HG03135 (cell line): ENCODE results near the gene ASPM.
"Not testable (repeated sequence)": the region's sequence is repeated elsewhere in the genome, so short reads cannot be mapped to it uniquely, and the experiment has no call there.

ENCODE experiments used
- ATAC-seq: cut with Tn5 transposase; IDR thresholded peaks from one replicate; pipeline ENCODE4 v1.9.1; 2021; ENCODE audit warnings: mild to moderate bottlenecking, moderate library complexity; ENCODE audit not compliant: unreplicated experiment

ASPM gene

DNA sequence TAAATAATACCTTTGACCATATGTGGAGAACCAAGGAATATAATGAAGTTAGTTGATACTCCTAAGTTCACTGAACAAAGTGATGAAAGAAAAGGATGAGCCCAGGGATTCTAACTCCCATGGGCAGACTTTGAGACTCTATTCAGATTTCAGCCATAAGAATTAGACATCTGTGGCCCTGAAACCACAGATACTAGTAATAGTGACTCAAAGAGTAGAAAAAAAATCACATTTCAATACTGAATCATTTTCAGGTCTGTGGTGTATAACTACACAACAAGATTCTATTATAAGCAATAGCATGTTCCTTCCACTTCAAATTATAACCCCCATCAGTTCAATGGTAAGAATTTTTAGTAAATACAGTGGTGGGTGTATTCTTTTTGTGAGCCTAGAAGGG, 63.0 kb downstream of the ASPM start:
- no peak for ATAC-seq

DNA sequence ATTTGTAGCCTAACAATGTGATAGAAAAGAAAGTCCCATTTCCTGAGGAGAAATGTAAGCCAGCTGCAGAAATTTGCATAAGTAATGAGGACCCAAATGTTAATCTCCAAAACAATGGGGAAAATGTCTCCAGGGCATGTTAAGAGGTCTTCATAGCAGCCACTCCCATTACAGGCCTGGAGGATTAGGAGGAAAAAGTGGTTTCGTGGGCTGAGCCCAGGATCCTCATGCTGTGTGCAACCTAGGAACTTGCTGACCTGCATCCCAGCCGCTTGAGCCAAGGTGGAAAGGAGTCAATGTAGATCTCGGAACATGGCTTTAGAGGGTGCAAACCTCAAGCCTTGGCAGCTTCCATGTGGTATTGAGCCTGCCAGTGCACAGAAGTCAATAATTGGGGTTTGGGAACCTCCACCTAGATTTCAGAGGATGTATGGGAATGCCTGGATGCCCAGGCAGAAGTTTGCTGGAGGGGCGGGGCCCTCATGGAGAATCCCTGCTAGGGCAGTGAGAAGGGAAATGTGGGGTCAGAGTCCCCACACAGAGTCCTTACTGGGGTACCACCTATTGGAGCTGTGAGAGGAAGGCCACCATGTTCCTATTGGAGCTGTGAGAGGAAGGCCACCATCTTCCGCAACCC, 65.2 kb downstream of the ASPM start:
- no peak for ATAC-seq

DNA sequence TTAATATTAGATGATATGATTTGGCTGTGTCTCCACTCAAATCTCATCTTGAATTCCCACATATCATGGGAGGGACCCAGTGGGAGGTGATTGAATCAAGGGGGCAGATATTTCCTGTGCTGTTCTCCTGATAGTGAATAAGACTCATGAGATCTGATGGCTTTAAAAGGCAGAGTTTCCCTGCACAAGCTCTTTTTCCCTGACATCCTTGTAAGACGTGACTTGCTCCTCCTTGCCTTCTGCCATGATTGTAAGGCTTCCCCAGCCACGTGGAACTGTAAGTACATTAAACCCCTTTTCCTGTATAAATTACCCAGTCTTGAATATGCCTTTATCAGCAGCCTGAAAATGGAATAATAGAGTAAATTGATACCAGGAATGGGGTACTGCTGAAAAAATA, 66.1 kb downstream of the ASPM start:
- ATAC-seq, result no peak

DNA sequence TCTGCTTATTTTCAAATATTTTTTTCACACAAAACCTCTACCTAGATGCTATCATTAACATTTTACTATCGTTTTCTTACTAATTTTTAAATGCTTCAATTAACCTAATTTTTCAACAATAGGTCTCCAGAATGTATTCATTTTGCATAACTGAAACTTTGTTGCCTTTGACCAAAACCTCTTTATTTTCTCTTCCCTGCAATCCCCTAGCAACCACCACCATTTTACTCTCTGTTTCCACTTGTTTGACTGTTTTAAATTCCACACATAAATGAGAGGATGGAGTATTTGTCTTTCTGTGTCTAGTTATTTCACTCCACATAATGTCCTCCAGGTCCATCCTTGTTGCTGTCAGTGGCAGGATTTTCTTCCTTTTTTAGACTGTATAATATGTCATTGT, 69.9 kb downstream of the ASPM start:
- ATAC-seq, result no peak

DNA sequence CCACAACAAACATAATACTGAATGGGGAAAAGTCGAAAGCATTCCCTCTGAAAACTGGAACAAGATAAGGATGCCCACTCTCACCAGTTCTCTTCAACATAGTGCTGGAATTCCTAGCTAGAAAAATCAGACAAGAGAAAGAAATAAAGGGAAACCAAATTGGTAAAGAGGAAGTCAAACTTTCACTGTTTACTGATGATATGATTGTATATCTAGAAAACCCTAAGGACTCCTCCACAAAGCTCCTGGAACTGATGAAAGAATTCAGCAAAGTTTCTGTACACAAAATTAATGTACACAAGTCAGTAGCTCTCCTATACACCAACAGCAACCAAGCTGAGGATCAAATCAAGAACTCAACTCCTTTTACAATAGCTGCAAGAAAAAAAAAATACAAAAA, 72.5 kb downstream of the ASPM start:
- ATAC-seq, result no peak

DNA sequence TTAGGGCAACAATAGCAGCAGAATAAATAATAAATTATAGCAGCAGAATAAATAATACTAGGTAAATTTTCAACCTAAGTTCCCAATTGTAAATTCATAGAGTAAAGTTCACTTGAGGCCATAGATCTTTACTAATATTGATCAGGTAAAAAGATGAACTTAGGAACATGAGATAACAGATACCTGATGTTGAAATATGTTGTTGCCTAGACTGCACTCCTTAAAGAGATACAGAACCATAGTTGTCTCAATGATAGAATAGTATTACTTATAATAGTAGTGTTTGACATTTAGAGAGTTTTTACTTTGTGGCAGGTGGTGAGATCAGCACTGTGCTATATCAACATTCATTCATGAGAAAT, 79.0 kb downstream of the ASPM start:
- ATAC-seq, result no peak

DNA sequence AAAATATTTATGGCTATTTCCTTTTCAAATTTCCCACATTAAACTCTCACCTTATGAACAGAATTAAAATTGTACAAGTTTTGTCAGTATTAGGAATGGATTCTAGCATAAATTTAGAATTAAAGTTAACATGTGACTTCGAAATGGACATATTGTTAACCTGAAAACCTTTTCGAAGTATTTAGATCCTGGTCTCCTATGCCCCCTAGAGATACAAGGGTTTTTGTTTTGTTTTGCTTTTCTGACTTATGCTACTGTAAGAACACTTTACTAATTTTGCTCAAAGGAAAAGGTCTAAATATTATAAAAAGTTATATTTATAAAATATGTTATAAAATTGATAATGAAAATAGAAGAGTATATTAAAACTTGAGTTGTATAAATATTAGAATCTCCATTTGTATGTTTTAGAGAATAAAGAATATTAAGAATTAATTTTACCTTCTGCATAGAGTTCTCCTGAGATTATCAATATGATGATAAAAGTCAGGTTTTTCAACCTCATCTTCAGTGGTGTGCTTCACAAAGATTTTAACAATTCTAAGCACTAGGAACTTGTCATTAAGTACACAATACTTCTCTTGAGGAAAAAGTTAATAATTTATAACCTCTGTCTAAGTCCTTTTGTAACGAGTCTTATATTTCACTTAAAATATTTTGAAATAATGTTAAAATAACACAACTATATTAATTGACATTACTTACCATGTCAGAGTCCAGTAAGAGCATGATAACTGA, 79.6 kb downstream of the ASPM start, which contains the start of gene F13B:
F13B (minus strand) TSS at position 542 of the 738 bp plus-strand sequence; CDS start at position 505, 37 bp downstream.
- no peak for ATAC-seq

DNA sequence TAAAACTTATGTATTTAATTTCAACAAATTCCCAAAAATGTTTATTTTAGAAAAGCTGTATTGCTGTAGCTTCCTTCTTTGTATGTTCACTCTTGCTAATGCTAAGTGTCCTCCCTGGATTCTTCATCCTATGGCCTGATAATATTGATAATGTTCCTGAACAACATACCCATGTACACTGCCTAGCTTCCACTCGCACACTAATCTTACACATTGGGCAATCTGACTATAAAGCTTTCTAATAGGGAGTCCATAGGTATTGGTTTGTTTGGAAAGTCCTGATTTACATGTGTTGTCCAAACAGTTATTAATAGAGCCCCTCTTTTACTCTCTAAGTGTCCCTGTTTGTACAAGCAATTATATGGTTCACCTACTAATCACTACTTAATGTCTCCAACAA, 80.2 kb downstream of the ASPM start:
- no peak for ATAC-seq

DNA sequence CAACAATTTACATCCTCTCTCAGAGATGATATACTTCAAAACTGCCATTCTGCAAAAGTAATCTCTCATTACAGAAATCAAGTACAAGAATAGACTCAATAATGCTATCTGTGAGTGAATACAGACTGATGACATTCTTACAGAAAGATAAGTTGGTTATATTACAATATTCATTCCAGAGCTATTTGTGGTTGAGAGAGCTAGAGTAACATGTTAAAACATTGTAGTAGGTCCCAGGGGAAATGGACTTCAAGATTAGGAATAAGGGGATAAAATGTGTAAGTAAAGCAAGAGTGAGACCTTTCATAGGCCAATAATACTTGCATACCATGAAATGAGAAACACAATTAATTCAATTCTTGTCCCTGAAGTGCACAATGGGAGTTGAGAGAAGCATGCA, 80.9 kb downstream of the ASPM start:
- no peak for ATAC-seq

DNA sequence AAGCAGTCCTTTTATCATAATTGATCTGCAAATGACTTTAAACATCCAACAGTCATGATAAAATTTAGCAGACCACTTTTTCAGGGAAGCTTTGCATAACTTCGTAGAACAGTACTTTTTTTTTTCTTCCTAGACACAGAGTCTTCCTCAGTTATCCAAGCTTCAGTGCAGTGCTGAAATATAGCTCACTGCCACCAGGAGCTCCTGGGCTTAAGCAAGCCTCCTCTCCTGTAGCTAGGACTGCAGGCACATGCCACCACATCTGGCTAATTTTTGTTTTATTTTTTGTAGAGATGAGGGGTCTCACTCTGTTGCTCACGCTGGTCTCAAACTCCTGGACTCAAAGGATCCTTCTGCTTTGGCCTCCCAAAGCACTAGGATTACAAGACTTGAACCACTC, 83.3 kb downstream of the ASPM start:
- ATAC-seq, result no peak

DNA sequence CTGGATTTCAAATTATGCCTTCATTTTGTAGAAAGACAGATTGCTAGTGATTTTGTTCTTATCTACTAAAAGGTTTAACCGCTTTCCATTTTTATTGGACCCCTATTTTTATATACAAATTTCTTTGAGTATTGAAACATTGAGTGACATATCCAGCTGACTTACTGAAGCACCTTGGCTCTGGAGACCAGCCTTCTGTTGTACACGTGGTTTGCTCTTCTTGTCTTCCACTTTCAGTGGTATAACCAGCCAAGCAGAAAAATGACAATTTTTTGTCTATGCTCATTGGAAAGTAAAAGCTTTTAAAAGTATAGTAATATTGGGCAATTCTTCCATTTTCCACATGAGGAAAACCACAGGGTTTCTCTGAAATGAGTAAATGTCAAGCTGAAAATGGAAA, 83.8 kb downstream of the ASPM start:
- ATAC-seq, result peak; percentile 91

DNA sequence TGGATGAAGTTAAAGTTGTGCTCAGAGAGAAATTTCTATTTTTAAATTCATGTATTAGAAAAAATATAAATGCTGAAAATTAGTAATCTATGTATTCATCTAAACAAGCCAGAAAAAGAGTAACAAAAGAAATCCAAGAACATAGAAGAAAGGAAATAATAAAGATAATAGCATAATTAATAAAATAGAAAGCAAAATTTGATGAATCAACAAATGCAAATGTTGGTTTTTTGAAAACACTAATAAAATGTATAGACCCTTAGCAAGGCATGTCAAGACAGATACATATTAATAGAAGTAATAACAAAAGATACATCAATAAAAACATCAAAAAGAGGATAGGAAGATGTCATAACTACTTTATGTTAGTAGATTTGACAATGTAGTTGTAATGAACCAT, 97.4 kb downstream of the ASPM start:
- ATAC-seq, result no peak

DNA sequence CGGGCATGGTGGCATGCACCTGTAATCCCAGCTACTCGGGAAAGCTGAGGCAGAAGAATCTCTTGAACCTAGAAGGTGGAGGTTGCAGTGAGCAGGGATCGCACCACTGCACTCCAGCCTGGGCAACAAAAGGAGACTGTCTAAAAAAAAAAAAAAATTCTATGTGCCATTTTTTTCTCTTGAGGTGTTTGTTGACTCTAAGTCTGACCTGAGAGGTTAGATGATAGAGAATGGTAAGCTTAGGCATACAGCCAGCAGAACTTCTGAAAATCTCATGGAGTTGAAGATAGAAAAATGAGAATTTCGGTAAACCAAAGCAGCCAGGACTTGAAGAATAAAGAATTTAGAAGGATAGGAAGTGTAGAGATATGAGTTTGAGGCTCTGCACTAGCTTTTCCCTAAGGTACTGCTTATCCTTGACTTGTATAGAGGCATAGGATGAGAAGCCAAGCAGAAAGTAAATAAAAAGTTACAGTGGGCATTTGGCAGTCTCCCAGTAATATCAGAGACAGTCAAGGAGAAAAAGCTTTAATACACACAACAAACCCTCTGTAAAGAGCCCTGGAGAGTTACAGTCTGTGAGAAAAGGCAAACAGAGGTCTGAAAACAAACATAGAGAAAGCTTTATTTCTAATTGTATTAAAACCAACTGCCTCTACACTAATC, 103.7 kb downstream of the ASPM start:
- ATAC-seq, result no peak

DNA sequence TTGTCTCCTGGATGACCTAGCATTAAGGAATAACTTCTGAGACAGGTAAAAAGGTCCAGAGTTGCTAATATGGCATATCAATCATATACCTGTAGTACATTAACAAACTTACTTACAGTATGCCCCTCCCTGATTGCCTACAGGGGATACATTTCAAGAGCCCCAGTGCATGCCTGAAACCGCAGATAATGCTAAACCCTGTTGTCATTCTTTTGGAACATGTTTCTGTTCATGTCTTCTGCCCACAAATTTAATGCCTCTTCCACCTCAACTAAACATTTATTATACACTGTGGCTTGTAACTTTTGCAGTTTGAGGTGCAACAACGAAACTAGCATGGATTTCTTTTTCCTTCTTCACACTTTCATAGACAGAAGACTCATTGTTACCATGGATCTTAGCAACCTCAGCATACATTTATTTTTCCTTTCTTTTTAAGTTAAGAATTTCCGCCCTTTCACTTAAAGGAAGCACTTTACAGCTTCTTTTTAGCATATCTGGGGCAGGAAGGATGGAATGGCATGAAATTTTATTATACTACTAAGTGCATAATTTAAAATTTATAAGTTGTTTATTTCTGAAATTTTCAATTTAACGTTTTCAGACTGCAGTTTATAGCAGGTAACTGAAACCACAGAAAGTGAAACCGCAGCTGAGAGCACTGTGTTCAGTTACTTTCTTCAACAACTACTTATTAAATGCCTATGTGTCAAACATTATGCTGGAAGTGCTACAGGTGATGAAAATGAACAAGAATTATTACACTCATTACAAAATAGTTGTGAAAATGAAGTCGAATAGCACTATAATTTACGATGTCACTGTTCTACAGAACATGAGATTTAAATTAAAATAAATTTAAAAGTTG, 104.7 kb downstream of the ASPM start:
- ATAC-seq, result no peak

DNA sequence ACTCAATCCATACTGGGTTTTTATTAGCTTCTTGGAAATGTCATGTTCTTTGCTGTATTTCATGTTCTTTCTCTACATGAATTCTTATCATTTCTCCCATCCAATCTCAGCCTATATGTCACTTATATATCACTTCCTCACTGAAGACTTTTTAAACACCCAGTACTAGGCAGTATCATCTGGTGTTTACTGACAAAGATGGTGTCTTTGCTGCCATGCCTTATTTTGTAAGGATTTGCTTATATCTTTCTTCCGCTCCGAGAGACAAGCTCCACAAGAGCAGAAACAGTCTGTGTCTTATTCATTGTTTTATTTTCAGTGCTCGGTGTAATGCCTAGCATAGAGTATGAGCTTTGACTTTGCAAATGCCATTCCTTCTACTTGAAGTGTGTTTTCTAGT, 109.6 kb downstream of the ASPM start:
- ATAC-seq, result no peak

DNA sequence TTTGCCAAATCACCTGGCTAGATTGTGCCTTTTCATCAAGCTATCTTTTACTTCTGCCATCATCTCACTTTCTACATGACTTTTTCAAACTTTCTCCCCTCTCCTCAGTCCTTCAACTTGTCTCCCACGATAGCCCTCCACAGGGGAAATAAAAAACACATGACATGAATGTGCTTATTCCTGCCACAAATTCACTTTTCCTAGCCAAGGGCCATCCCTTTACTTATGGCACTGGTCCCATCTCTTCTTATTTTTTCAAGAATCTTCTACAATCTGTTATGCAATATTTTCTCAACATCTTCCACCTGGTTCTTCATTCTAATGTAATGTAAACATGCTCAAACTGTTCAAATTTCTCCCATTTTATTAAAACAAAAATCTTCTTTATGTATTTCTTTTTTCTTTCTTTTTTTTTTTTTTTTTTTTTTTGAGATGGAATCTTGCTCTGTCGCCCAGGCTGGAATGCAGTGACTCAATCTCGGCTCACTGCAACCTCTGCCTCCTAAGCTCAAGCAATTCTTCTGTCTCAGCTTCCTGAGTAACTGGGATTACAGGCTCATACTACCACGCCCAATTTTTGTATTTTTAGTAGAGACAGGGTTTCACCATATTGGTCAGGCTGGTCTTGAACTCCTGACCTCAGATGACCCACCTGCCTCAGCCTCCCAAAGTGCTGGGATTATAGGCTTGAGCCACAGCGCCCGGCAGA, 111.7 kb downstream of the ASPM start:
- ATAC-seq, result not testable (repeated sequence)
